Measurements from ENCODE around the gene SLC6A4.
"Not testable (repeated sequence)": the region's sequence is repeated elsewhere in the genome, so short reads cannot be mapped to it uniquely, and the experiment has no call there.

Gene SLC6A4

DNA sequence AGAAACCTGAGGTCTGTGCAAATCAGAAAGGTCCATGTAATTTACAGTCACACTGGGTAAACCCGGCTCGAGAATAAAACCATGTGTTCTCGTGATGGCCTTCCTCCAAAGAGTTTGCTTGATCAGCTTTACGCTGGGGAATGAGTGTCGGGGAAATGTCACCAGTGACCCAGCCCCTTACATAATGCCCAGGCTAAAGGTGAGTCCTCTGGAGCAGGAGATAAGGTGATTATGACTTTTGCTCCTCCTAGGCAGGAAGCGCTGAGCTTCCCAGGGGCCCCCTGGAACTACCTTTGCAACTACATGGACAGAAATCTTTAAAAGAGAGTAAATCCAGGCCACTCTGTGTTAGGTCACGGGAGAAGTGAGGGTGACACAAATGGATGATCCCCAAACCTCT is 15.7 kb downstream of the SLC6A4 start:
- FAIRE-seq = no peak
- no peak for DNase-seq (ENCODE audit: low spot score)

DNA sequence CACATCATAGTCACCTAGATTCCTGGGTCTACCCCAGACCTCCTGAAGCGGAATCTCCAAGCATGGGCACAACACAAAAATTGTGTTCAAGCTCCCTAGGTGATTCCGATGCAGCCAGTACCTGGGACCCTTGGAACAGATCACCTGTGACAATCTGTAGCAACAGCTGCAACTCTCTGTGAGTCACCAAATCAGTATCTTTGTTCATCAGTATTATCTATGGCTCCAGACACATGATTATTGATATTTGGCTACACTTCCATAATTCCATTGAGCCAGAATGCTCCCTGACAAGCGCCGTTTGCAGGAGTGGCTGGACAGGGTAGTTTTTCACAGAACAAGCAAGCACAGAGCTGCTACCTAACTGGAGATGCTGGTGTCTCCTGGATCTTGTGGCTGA is 16.2 kb downstream of the SLC6A4 start:
- no peak for FAIRE-seq
- no peak for DNase-seq (ENCODE audit: low spot score)

DNA sequence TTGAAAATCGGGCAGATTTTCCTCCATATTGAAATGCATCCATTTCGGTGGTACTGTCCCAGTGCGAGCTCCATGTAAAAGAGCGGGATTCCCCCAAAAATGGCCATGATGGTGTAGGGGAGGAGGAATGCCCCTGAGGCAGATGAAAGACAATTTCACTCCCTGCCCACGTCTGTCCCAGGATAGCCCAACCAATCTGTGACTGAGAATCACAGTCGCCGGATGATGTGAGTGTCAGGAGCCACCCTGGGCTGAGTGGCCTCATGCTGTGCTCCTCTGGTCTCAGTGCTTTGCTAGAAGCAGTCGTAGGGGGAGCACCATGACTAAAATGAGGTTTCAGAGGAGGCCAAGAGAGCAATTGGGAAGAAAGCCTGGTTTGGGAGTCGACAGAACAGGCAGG is 16.7 kb downstream of the SLC6A4 start:
- FAIRE-seq = no peak
- no peak for DNase-seq (ENCODE audit: low spot score)

DNA sequence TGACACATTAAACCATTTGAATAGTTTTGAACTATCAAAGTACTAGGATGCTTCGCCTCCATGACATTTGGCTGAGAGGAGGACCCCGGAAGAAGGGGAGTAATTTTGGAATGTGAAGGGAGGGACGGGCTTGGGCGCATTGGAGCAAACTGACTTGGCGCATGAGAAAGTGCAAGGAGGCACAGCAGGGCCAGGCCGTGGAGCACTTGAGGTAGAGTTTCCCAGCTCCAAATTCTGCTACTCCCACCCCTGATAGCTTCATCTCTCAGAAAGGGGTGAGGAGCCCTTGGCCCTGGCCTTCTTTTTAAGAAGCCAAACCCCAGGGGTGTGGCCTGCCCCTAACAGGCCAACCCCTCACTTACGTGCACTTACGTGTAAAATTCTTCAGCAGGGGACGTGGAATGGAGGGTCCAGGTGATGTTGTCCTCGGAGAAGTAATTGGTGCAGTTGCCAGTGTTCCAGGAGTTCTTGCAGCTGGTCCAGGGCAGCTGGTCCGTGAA is 17.7 kb downstream of the SLC6A4 start:
- DNase-seq (ENCODE audit: low spot score) (no peak), FAIRE-seq (no peak)

DNA sequence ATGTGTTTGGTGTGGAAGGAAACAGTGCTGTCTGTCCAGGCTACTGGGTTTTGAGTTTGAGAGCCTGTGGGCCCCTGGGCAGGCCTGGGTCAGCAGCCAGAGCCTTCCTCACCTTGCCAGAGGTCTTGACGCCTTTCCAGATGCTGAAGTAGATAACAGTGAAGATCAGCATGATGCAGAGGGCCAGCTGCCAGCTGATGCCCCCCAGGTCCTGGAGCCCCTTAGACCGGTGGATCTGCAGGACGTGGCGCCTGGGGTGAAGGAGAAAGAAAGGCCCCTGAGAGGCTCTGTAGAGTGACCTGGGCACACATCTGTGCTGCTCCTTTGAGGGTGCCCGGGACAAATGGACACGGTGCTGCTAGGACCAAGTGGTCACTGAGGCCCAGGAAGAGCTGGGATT is 18.4 kb downstream of the SLC6A4 start:
- no peak for DNase-seq (ENCODE audit: low spot score)
- FAIRE-seq = no peak

DNA sequence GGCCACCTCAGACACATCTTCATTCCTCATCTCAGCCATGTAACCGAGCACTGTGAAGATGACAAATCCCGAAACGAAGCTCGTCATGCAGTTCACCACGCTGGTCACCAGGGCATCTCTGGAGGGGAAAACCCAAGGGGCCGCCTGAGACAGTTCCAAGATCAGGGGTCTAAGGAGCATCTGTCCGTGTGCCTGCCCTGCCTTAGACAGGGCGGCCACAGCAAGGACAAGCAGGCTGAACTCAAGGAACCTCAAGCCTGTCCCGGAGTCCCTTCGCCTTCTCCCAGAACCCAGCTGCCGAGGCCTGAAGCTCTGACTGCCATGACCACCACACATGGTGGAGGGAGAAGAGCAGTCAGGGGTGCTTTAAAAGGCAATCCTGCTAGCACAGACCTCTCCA is 22.7 kb downstream of the SLC6A4 start:
- DNase-seq (ENCODE audit: low spot score) = no peak
- FAIRE-seq = no peak

DNA sequence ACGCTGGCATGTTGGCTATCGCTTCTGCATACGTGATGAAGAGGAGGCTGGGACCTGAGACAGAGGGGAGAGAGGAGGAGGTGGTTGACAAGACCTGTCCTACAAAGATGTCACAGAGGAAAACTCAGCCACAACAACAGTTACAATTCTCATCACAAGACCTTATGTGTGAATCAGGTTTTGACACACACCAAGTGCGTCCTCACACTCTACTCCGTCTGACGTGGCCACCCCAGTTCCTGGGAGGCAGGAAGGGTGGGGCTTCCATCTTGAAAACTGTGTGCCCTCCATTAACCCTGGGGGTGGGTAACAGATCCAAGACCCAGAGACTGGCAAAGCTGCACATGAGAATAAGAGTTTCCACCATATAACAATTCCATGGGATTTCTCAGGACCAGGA is 24.1 kb downstream of the SLC6A4 start:
- FAIRE-seq (no peak), DNase-seq (ENCODE audit: low spot score) (no peak)

DNA sequence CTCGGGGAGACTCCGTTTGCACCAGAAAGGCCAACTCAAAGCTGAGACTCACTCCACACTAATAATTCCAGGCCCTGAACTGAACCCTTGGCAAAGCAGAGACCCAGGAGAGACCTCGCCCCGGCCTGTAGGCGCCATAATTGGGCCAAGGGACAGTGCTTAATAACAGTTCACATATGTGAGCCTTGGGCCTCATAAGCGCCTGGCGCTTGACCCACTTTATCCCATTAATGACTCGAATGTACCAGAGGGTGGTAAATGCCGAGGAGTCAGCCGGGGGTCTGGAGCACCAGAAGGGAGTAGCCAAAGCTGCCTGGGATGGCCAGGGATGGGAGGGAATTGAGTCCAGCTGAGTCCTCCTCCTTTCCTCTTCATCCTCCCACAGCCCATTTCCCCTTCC is 24.6 kb downstream of the SLC6A4 start:
- FAIRE-seq (no peak), DNase-seq (ENCODE audit: low spot score) (no peak)

DNA sequence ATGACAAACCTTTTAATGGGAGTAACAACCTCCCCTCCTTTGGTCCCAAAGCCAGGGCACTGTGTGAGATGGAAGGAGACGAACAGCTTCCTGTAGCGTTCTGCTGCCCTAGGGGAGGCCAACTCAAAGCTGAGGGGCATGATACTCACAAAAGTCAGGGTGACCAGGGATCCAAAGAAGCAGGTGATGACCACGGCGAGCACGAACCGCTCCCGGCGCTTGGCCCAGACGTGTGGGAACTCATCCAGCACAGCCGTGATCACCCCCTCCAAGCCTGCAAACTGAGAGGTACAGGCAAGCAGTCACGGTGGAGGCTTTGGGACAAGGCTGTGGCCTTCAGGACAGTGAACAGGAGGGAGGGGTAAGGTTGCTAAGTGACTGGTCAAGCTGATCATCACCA is 25.1 kb downstream of the SLC6A4 start:
- FAIRE-seq = no peak
- no peak for DNase-seq (ENCODE audit: low spot score)

DNA sequence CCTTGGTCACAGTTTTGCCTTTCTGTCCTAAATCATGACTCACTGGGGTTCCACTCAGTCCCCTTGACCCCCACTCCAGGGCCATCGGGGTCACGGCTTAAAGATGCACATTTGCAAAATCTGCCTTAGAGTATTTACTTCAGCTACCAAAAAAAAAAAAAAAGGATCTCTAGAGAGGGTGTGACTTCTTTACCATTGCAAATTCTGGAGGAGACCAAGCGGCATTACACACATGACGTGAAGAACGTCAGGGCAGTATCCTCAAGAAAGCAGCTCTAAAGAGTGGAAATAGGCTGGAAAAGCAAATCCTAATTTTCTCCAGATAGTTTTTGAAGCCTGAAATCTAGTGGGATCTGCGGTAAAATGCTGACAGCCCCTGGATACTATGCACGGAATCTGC is 25.6 kb downstream of the SLC6A4 start:
- DNase-seq (ENCODE audit: low spot score) (no peak), FAIRE-seq (no peak)

DNA sequence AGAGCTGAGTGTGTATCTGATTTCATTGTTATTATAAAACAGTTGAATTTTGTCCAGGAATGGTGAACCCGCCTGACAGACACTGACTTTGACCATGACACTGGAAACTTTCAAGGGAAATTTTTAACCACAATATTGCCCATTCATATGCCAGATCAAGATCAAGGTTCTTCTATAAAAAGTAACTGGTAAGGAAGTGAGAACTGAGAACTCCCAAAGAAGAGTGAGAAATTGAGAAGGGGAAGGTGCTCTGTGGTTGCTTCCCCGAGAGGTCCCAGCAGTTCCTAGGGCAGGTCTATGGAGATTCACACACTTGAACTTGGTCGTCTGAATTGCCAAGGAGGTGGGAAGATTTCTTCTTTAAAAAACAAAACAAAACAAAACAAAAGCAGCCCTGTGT is 27.3 kb downstream of the SLC6A4 start:
- DNase-seq (ENCODE audit: low spot score) = no peak
- no peak for FAIRE-seq

DNA sequence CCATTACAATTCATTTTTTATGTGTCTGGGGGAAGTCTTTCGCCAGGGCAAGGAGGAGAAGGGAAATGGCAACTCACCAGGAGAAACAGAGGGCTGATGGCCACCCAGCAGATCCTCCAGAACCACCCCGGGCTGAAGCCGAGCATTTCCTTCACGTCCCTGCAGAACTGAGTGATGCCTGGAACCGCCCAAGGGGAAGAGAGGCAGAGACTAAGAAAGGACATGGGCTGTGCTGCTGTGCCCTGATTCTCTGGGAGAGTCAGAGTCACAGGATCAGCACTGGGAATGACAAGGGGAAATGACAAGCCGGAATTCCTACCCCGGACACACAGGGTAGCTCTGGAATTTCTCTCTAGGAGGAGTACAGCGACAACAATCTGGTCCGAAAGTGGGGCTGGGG is 27.8 kb downstream of the SLC6A4 start:
- no peak for DNase-seq (ENCODE audit: low spot score)
- no peak for FAIRE-seq

DNA sequence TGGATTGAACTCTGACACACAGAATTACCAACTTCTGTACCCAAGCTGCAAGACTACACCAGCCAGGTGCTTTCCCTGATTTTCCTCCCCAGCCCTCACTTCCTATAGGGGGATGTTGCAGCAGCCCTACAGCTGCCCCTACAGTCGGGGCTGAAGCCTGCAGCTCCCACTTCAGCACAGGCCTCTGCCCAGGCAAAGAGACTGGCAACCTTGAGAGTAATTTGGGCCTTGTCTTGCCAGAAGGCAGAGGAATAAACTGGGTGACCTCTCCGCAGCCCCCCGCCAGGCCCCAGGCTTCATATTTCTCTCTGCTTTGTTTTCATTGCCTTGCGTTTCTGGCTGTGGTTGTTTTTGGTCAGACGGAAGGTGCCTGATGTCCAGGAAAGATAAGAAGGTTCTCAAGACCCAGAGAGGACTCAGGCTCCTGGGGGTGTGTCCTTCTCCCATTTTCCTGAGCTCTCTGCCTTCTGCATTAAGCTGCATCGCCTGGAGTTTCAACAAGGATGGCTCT is 32.0 kb downstream of the SLC6A4 start:
- DNase-seq (ENCODE audit: low spot score) (no peak), FAIRE-seq (no peak)

DNA sequence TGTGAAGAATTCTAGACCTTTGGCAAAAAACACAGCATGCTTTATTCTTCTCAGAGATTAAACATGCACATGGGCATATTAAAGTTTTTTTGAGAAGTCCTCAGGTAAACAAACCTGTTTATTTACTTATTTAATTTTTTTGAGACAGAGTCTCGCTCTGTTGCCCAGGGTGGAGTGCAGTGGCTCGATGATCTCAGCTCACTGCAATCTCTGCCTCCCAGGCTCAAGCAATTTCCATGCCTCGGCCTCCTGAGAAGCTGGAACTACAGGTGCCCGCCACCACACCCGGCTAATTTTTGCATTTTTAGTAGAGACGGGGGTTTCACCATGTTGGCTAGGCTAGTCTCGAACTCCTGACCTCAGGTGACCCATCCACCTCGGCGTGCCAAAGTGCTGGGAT is 34.8 kb downstream of the SLC6A4 start:
- not testable (repeated sequence) for DNase-seq (ENCODE audit: low spot score); FAIRE-seq

DNA sequence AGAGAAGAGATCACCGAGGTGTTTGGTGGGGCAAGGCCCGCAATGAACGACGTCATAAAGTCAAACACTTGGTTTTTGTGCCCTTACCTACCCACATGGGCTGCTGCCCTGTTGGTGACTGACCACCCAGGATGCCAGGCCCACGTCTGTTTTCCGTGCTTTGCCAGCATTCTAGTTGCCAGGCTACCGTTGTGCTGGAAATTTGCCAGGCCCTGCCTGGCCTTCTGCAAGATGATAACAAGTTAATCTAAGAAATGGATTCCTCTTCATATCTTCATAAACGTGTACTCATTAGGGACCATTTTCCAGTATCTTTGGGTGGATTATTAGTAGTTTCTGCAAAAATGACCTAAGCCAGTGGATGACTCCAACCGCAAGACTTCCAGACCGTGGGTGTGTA is 35.4 kb downstream of the SLC6A4 start:
- FAIRE-seq = no peak
- DNase-seq (ENCODE audit: low spot score) = no peak

DNA sequence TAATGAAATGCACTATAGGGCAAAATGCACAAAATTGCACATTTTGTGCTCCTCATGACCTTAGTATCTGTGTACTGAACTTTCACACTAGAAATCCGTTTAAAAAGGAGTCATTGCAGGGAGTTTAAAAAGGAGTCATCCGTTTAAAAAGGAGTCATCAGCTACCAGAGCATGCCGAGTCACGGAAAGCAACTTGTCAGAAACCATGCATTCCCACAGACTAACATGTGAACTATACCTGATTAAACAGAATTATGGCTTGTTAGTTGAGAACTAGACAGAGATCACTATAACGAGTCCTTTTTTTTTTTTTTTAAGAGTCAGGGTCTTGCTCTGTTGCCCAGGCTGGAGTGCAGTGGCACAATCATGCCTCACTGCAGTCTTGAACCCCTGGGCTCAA is 35.9 kb downstream of the SLC6A4 start:
- DNase-seq (ENCODE audit: low spot score) (no peak), FAIRE-seq (no peak)

DNA sequence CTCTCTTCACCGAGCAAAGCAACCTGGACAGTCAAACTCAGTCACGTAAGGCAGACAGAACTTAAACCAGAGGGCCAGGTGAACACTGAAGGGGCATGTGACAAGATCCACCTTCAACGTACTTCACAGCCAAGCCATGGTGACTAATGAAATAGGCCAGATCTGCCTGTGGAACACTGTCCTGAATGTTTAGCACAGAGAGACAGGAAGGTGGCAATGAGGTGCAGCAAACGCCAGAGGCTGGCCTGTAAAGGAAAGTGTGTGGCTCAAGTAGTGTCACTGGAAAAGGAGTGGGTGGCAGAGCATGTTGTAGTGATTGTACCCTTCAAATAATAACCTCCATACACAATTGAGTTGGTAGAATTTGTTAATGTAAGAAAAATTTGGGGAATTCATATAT is 38.1 kb downstream of the SLC6A4 start:
- no peak for FAIRE-seq
- no peak for DNase-seq (ENCODE audit: low spot score)

DNA sequence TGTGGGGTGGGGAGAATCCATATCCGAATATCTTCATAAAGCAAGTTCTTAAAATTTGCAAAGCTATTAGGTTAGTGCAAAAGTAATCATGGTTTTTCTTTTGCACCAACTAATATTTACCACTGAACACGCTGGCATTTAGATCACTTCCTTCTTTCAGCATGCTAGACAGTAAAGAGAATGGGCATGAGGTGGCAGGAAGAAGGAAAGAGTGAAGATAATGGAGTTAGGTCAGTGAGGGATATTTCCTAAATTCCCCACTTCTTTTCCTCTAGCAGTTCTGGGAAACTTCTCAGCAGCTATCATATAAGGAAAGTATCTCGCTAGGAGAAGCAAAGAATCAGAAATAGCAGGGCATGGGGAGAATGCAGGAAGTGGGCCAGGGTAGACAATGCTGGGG is 39.0 kb downstream of the SLC6A4 start:
- FAIRE-seq (no peak), DNase-seq (ENCODE audit: low spot score) (no peak)

DNA sequence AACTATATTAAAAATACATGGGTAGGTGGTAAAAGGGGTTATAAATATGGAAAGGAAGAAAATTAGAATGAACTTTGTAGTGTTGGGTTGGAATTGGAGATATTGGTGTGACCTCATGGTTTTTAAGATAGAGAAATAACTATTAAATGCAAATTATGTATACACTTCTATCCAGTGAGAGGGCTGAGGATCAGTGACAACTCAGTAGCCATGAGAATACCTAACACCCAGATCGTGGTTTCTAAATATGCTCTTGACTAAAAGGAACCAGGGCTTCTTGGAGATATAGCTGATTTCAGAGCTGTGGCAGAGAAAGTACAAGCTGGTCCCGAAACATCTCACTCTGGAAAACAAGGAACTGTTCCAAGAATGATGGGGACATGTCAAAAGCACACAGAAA is 44.4 kb downstream of the SLC6A4 start:
- FAIRE-seq (no peak), DNase-seq (ENCODE audit: low spot score) (no peak)

DNA sequence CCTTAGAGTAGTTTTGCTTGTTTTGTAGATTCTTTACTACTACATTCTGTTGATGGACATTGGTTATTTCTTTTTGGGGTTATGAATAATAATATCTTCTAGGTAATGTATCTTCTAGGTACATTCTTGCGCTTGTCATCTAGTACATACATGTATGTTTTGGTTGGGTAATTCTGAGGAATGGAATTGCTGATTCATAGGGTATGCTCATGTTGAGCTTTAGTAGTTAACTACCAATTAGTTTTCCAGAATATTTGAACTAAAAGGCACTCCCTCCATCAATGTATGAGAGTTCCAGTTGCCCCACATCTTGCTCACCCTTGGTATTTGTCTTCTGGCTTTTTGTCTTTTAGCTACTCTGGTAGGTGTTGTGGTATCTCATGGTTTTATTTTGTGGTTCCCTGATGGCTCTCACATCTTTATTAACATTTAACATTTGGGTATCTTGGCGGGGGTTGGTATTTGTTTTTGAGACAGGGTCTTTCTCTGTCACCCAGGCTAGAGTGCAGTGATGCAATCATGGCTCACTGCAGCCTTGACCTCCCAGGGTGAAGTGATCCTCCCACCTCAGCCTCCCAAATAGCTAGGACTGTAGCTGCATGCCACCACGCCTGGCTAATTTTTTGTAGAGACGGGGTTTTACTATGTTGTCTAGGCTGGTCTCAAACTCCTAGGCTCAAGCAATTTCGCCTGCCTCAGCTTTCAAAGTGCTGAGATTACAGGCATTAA is 47.1 kb downstream of the SLC6A4 start:
- DNase-seq (ENCODE audit: low spot score) (no peak), FAIRE-seq (no peak)

DNA sequence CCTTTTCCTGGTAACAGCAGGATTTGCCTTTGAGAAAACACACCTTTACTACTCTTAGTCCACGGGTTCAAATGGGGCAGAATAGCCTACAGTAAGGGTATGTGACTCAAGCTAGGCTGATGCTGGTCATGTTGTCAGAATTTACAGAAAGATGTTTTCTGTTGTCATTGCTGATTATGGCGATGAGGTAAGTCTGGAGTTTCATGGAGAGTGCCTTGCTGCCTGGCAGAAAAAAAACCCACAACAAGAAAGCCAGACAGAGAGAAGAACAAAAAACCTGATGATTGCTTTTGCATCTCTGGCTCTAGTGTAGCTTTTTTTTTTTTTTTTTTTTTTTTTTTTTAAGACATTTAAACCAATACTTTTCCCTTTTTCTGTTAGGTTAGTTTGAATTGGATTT is 47.9 kb downstream of the SLC6A4 start:
- no peak for FAIRE-seq

DNA sequence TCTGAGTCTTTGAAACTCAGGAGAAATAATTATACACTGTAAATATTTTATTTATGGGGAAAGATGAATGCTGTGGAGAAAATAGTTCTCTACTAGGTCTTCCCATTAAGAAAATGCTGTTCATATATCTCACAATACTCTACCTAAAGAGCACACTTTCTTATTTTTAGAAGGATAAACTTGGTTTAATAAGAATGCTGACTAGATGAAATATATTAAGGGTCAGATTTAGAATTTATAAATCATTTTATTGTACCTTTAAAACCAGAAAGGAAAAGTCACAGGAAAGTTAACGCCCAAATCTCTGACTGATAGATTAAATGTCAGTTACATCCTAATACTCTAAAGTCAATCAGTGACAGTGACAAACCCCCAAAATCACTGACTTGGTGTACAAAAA is 48.7 kb downstream of the SLC6A4 start:
- FAIRE-seq (no peak), DNase-seq (ENCODE audit: low spot score) (no peak)

More for the DNA sequence above, 47.9 kb downstream of the SLC6A4 start:
- DNase-seq (ENCODE audit: low spot score) = no peak

DNA sequence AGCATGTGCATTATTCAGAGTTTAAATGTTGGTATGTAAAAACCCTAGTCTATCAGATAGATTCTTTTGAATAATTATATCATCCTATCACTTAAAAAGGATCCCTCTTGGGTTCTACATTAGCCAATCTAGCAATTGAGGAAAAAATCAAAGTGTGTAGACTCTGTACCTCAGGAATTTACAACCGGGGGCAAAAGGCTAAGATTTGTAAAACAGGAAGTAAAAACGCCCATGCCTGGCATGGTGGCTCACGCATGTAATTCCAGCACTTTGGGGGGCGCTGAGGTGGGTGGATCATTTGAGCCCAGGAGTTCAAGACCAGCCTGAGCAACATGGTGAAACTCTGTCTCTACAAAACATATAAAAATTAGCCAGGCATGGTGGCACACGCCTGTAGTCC is 58.6 kb downstream of the SLC6A4 start:
- DNase-seq (ENCODE audit: low spot score) (no peak), FAIRE-seq (no peak)

DNA sequence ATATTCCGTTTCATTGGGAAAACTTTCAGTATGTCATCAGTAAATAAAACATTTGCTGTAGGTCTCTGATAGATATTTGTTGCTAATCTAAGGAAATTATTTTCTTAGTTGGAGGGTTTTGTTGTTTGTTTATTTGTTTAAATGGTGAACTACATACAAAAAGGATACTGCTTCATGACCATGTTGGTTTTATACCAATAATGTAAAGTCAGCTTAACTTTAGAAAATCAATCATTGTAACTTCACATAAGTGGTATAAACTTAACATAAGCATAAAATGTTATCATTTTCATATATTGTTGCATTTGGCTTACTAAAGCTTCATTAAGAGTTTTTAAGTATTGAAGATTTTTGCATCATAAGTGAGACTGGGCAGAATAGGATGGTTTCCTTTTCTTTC is 60.9 kb downstream of the SLC6A4 start:
- FAIRE-seq (no peak), DNase-seq (ENCODE audit: low spot score) (no peak)
